Gastrocnemius medialis (tissue), 4 donors: ENCODE data around the gene THRB. TPM values are rescaled to one million over a fixed set of nuclear protein-coding genes. Genes with fewer than 3 reads are reported as not detected.

ENCODE experiments used
- ATAC-seq, 2 donors: fragments of 150-250 bp; one replicate each; pipeline ENCODE4 v1.9.1; 2016
- DNase-seq, 2 donors: peaks; one replicate each; pipeline ENCODE4 v3.0.0-alpha.2; 2019
- H3K27ac ChIP-seq, 4 donors: fragments of 200-600 bp; sonication (generic); 1 replicate in 1 of 4; 2 replicates in 3 of 4; pipeline ENCODE4 v1.5.1; 2016 to 2018; ENCODE audit warnings: mild to moderate bottlenecking in 2 of 4, moderate library complexity in 1 of 4
- H3K27me3 ChIP-seq, 3 donors: fragments of 200-600 bp; sonication (generic) in 2 of 3; 1 replicate in 1 of 3; 2 replicates in 2 of 3; pipeline versions ENCODE4 v1.5.1 to v1.6.0; 2016 to 2019; ENCODE audit warnings: mild to moderate bottlenecking in 1 of 3, moderate library complexity in 1 of 3
- H3K36me3 ChIP-seq, 2 donors: fragments of 200-600 bp; sonication (generic) in 1 of 2; one replicate each; pipeline ENCODE4 v1.5.1; 2017 to 2018
- H3K4me1 ChIP-seq, 2 donors: fragments of 200-600 bp; sonication (generic) in 1 of 2; one replicate each; pipeline ENCODE4 v1.5.1; 2016 to 2017; ENCODE audit warnings: mild to moderate bottlenecking in 2 of 2
- H3K4me3 ChIP-seq, 4 donors: fragments of 200-600 bp; sonication (generic) in 3 of 4; 1 replicate in 1 of 4; 2 replicates in 3 of 4; pipeline ENCODE4 v1.5.1; 2016 to 2019; ENCODE audit warnings: mild to moderate bottlenecking in 2 of 4
- H3K9me3 ChIP-seq, 3 donors: fragments of 200-600 bp; sonication (generic) in 2 of 3; 1 replicate in 1 of 3; 2 replicates in 2 of 3; pipeline ENCODE4 v1.5.1; 2016 to 2019
- POLR2A ChIP-seq, 2 donors: fragments of 450-650 bp; IDR thresholded peaks; one replicate each; pipeline ENCODE4 v1.6.1; 2017; ENCODE audit warnings: antibody characterized with exemption in 2 of 2, mild to moderate bottlenecking in 2 of 2, moderate library complexity in 2 of 2
- in situ Hi-C, 4 donors: fragments of 200-750 bp; cut with MboI; loops; one replicate each; pipeline versions ENCODE4 v1.15.0 to v1.8.0; 2017; ENCODE audit warnings: low sequenced_read_pairs in 4 of 4
- intact Hi-C: fragments of 100-400 bp; cut with DNase I; formaldehyde crosslinking; loops from one replicate; pipeline ENCODE4 v1.15.1; 2023; ENCODE audit warnings: low total_unique reads
- total RNA-seq, 4 donors: library from RNA; depleted of rRNA; stranded (reverse); fragments of >200 nt; gene quantifications; one replicate each; pipeline versions ENCODE4 v1.1.0 to v1.2.3, GENCODE V29; 2016
- TF ChIP-seq, protein P1 (sequence below), 5 experiments: fragments of 450-650 bp in 3 of 5; fragments of 200-600 bp in 2 of 5; sonication (generic) in 2 of 5; IDR thresholded peaks in 4 of 5; conservative IDR thresholded peaks in 1 of 5; 1 replicate in 4 of 5; 2 replicates in 1 of 5; pipeline ENCODE4 v1.5.1; 2016 to 2019; ENCODE audit warnings: antibody characterized with exemption in 5 of 5, mild to moderate bottlenecking in 3 of 5, moderate library complexity in 3 of 5

THRB gene
- total RNA-seq, 4 donors from 2014 or later, result 20.1 to 60.0 (median 25.3) TPM

DNA sequence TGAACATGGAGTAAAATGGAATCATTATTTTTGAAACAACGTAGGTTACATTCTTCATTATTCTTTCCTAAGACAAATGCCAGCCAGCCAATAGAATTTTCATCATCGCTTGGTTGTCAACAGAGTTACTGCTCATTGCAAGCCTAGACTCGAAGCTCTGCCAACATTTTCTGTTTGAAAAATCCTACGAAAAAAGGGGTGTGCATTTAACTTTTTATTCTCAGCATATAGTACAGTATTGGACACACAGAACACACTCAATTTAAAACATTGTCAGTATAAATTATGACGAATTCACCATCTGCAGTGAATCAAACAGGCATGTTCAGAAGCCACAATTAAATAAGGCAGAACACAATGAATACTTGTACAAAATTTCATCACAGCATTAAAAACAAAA is 317.4 kb downstream of the THRB start:
- ATAC-seq (no peak), DNase-seq (no peak)
- TF ChIP-seq, protein P1, sequence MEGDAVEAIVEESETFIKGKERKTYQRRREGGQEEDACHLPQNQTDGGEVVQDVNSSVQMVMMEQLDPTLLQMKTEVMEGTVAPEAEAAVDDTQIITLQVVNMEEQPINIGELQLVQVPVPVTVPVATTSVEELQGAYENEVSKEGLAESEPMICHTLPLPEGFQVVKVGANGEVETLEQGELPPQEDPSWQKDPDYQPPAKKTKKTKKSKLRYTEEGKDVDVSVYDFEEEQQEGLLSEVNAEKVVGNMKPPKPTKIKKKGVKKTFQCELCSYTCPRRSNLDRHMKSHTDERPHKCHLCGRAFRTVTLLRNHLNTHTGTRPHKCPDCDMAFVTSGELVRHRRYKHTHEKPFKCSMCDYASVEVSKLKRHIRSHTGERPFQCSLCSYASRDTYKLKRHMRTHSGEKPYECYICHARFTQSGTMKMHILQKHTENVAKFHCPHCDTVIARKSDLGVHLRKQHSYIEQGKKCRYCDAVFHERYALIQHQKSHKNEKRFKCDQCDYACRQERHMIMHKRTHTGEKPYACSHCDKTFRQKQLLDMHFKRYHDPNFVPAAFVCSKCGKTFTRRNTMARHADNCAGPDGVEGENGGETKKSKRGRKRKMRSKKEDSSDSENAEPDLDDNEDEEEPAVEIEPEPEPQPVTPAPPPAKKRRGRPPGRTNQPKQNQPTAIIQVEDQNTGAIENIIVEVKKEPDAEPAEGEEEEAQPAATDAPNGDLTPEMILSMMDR (IDR thresholded peaks at IDR 0.05 in 4 of 5, conservative IDR thresholded peaks at IDR 0.05 in 1 of 5), result no peak
- TF ChIP-seq POLR2A (IDR thresholded peaks at IDR 0.05), result no peak
- Histone ChIP-seq H3K4me1 (peaks cover 11 to 13% of the 10 kb centered on the region in 2 donors), H3K27ac (no peak overlapping the region), H3K9me3 (no peaks in the 10 kb centered on the region), H3K27me3 (no peaks in the 10 kb centered on the region), H3K4me3 (no peak overlapping the region), H3K36me3 (no peaks in the 10 kb centered on the region)
- intact Hi-C loops, result no loop called here
- in situ Hi-C loops, result no loop called here

DNA sequence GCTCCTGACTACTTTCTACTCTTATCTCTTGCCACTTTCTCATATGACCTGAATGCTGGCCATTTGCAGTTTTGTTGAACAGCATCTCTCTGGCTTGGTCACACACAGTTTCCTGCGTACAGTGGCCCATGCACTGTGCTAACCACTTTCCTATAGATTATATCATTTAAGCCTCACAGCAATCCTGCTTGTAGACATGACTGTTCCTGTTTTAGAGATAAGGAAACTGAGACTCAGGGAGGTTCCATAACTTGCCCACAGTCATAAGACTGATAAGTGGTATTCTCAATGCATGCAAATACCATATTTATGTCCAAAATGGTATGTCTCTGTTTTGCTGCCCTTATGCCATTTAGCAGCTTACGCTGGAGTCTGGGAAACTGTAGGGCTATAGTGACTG is 320.0 kb downstream of the THRB start:
- in situ Hi-C loops, result no loop called here
- no peaks in the 10 kb centered on the region for H3K36me3 ChIP-seq

DNA sequence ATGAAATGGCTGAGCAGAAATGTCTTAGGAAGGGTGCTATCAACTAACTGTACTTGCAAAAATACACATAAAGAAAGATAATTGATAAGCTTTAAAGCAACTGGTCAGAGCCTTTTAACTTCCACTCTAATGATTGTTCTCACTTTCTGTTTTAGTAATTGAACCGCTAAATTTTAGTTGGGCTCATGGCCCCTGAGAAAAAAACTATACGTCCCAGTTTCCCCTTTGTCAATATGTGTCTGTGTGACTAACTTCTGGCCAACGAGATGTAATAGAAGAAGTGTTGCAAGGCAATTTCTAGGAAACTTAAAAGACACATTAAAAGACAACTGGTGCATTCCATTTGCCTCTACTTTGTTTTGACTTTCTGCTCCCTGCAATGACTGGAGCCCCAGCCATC is 325.7 kb downstream of the THRB start:
- TF ChIP-seq, protein P1 (IDR thresholded peaks at IDR 0.05 in 4 of 5, conservative IDR thresholded peaks at IDR 0.05 in 1 of 5), result no peak
- no peak for TF ChIP-seq POLR2A (IDR thresholded peaks at IDR 0.05)
- ATAC-seq (no peak), DNase-seq (no peak)
- peaks cover 0 to 4% of the 10 kb centered on the region in 2 donors for H3K4me1 ChIP-seq
- intact Hi-C loops (no loop called here), in situ Hi-C loops (no loop called here)
- no peak overlapping the region for H3K27ac ChIP-seq
- no peaks in the 10 kb centered on the region for H3K9me3 ChIP-seq
- H3K4me3 ChIP-seq, result no peak overlapping the region
- no peaks in the 10 kb centered on the region for H3K36me3 ChIP-seq
- no peaks in the 10 kb centered on the region for H3K27me3 ChIP-seq

More for the DNA sequence above, 320.0 kb downstream of the THRB start:
- Histone ChIP-seq H3K27ac (no peak overlapping the region), H3K9me3 (no peaks in the 10 kb centered on the region), H3K4me3 (no peak overlapping the region), H3K27me3 (no peaks in the 10 kb centered on the region), H3K4me1 (peaks cover 13% of the 10 kb centered on the region in 2 donors)
- intact Hi-C loops, result no loop called here
- ATAC-seq, result no peak
- TF ChIP-seq, protein P1 (IDR thresholded peaks at IDR 0.05 in 4 of 5, conservative IDR thresholded peaks at IDR 0.05 in 1 of 5), result no peak
- no peak for TF ChIP-seq POLR2A (IDR thresholded peaks at IDR 0.05)
- DNase-seq, result no peak

DNA sequence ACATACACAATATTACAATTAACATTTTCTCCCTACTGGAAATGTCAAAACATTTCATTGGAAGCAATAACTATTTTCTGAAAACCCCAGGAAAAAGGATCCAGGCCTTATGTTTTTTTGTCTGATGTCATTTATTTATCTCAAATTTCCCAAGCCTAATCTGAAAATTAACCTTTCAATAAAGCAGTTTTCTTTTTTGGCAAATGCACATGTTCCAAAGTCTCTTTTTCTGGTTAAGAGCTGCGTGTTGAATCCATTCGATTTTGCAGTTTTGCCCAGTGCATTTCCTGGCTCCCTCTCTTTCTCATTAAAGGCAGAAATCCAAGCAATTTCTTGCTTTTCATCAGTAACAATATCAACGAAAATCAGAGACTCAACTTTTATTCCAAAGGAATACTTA is 327.2 kb downstream of the THRB start:
- H3K9me3 ChIP-seq, result no peaks in the 10 kb centered on the region
- DNase-seq, result no peak
- peaks cover 6 to 7% of the 10 kb centered on the region in 2 donors for H3K4me1 ChIP-seq
- no peak for ATAC-seq
- in situ Hi-C loops (no loop called here), intact Hi-C loops (no loop called here)
- H3K36me3 ChIP-seq, result no peaks in the 10 kb centered on the region
- no peaks in the 10 kb centered on the region for H3K27me3 ChIP-seq
- H3K27ac ChIP-seq, result no peak overlapping the region
- no peak overlapping the region for H3K4me3 ChIP-seq
- TF ChIP-seq POLR2A (IDR thresholded peaks at IDR 0.05), result no peak
- TF ChIP-seq, protein P1 (IDR thresholded peaks at IDR 0.05 in 4 of 5, conservative IDR thresholded peaks at IDR 0.05 in 1 of 5), result no peak

DNA sequence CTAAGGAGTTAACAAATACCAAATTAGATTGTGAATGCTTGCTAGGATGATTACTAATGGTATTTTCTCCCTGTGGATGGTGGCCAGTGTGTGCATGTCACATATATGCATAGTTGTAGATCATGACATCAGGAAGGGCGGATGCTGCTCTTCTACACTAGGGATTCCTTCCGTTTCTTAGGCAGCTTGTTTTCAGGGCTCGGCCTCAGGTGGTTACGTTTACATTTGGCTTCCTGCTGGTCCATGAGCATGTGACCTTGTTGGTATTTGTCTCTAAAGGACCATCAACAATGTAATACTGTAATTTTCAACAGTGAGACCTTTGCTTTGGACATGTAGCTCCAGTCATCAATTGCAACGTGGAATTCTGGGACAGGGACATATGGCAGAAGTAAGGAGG is 328.1 kb downstream of the THRB start:
- in situ Hi-C loops (no loop called here), intact Hi-C loops (no loop called here)
- Histone ChIP-seq H3K9me3 (no peaks in the 10 kb centered on the region), H3K36me3 (no peaks in the 10 kb centered on the region), H3K4me3 (no peak overlapping the region), H3K4me1 (peaks cover 7 to 8% of the 10 kb centered on the region in 2 donors), H3K27ac (no peak overlapping the region), H3K27me3 (no peaks in the 10 kb centered on the region)
- ATAC-seq, result no peak
- TF ChIP-seq, protein P1 (IDR thresholded peaks at IDR 0.05 in 4 of 5, conservative IDR thresholded peaks at IDR 0.05 in 1 of 5), result no peak
- DNase-seq, result no peak
